ENCODE data around the gene GALNTL6.

- TF ChIP-seq CTCF (IDR thresholded peaks at IDR 0.05), result no peak
- no peak for TF ChIP-seq POLR2A (IDR thresholded peaks at IDR 0.05)
Measured at GRCh38 chr4:172897046-172897445, 1083.8 kb downstream of the GALNTL6 start.

All from Peyer's patch (tissue), 4 donors.